WTC11 (cell line): ENCODE measurements around the gene SHISA7.

Experiments used
- AR ChIP-seq: fragments of 250-450 bp; sonication (Bioruptor Pico); IDR thresholded peaks from 2 replicates; pipeline ENCODE4 v1.9.0; 2021; ENCODE audit warnings: mild to moderate bottlenecking
- ATF3 ChIP-seq: sonication (generic); formaldehyde crosslinking; conservative IDR thresholded peaks from 2 replicates; pipeline ENCODE4 v1.8.1; 2022; ENCODE audit warnings: mild to moderate bottlenecking, missing genetic modification reagents
- CREB1 ChIP-seq: sonication (generic); formaldehyde crosslinking; IDR thresholded peaks from 2 replicates; pipeline ENCODE4 v1.8.0; 2023; ENCODE audit warnings: mild to moderate bottlenecking, missing genetic modification reagents
- CTCF ChIP-seq: fragments of 200-600 bp; IDR thresholded peaks from 2 replicates; pipeline ENCODE4 v1.8.0; 2022; ENCODE audit warnings: antibody characterized with exemption
- ELF4 ChIP-seq: sonication (generic); formaldehyde crosslinking; IDR thresholded peaks from 2 replicates; pipeline ENCODE4 v1.8.1; 2022; ENCODE audit warnings: low read depth, mild to moderate bottlenecking, moderate library complexity, missing genetic modification reagents
- MAX ChIP-seq: sonication (generic); formaldehyde crosslinking; IDR thresholded peaks from 2 replicates; pipeline ENCODE4 v1.8.0; 2022; ENCODE audit warnings: mild to moderate bottlenecking, missing genetic modification reagents
- SMAD3 ChIP-seq: sonication (generic); formaldehyde crosslinking; IDR thresholded peaks from 2 replicates; pipeline ENCODE4 v1.8.0; 2022; ENCODE audit warnings: missing genetic modification reagents, mild to moderate bottlenecking, borderline replicate concordance
- ZNF281 ChIP-seq: sonication (generic); formaldehyde crosslinking; IDR thresholded peaks from 2 replicates; pipeline ENCODE4 v1.8.0; 2023; ENCODE audit warnings: mild to moderate bottlenecking, missing genetic modification reagents
- ZNF423 ChIP-seq: fragments of 250-450 bp; sonication (Bioruptor Pico); IDR thresholded peaks from 2 replicates; pipeline ENCODE4 v2.1.2; 2022; ENCODE audit warnings: mild to moderate bottlenecking, moderate library complexity

GRCh38 chr19:55468054-55468393, 24.9 kb upstream of the SHISA7 start:
- TF ChIP-seq CTCF (no peak), AR (CRISPR knock-in tag) (no peak), SMAD3 (CRISPR knock-in tag) (no peak), ZNF281 (CRISPR knock-in tag) (no peak), MAX (CRISPR knock-in tag) (no peak), CREB1 (CRISPR knock-in tag) (no peak), ELF4 (CRISPR knock-in tag) (no peak), ATF3 (no peak), ZNF423 (peak; percentile 69; the same call in 1 of the 2 replicates)
